K562 (cell line): ENCODE data around the gene E2F1. TPM values are rescaled to one million over a fixed set of nuclear protein-coding genes. Genes with fewer than 3 reads are reported as not detected.

ENCODE experiments used
- ARNT ChIP-seq, 2 experiments: fragments of 450-650 bp; IDR thresholded peaks; 2 replicates each; pipeline ENCODE4 v1.6.1; 2016; ENCODE audit warnings: mild to moderate bottlenecking in 1 of 2
- BHLHE40 ChIP-seq: IDR thresholded peaks from 2 replicates; pipeline ENCODE4 v1.6.1; 2011; ENCODE audit warnings: low read length, improper control_type of control experiment
- CHD4 ChIP-seq: fragments of 200-600 bp; sonication (generic); IDR thresholded peaks from 3 replicates; pipeline ENCODE4 v1.6.1; 2012; ENCODE audit warnings: low read depth, mild to moderate bottlenecking, mixed read lengths, low read length, inconsistent platforms; ENCODE audit not compliant: insufficient read depth, insufficient replicate concordance, poor library complexity, severe bottlenecking
- EP300 ChIP-seq: IDR thresholded peaks from 2 replicates; pipeline ENCODE4 v1.6.1; 2012; ENCODE audit warnings: low read length, improper control_type of control experiment
- GATA2 ChIP-seq: sonication (generic); formaldehyde crosslinking; IDR thresholded peaks from 2 replicates; pipeline ENCODE4 v1.4.0; 2020; ENCODE audit warnings: mild to moderate bottlenecking, missing genetic modification reagents
- GATAD2B ChIP-seq: fragments of 450-650 bp; IDR thresholded peaks from 2 replicates; pipeline ENCODE4 v1.6.1; 2017; ENCODE audit warnings: mild to moderate bottlenecking, borderline replicate concordance
- HDGF ChIP-seq: fragments of 450-650 bp; IDR thresholded peaks from 2 replicates; pipeline ENCODE4 v1.6.1; 2016
- HNRNPH1 ChIP-seq: fragments of 200-400 bp; formaldehyde crosslinking; optimal IDR thresholded peaks from 2 replicates; pipeline ENCODE3; 2017; ENCODE audit warnings: low read depth, mild to moderate bottlenecking, low read length, moderate library complexity
- ILF3 ChIP-seq: fragments of 450-650 bp; IDR thresholded peaks from 2 replicates; pipeline ENCODE4 v1.6.1; 2018; ENCODE audit warnings: antibody characterized with exemption, mild to moderate bottlenecking, moderate library complexity, borderline replicate concordance
- KDM2B ChIP-seq: fragments of 250-450 bp; sonication (Bioruptor Pico); IDR thresholded peaks from 2 replicates; pipeline ENCODE4 v1.8.0; 2021; ENCODE audit warnings: mild to moderate bottlenecking, moderate library complexity
- MAFG ChIP-seq: fragments of 450-650 bp; conservative IDR thresholded peaks from 2 replicates; pipeline ENCODE4 v1.6.1; 2016; ENCODE audit warnings: missing genetic modification characterization, missing compliant biosample characterization
- NCOR1 ChIP-seq: fragments of 450-650 bp; IDR thresholded peaks from 2 replicates; pipeline ENCODE4 v1.6.1; 2016; ENCODE audit warnings: mild to moderate bottlenecking, moderate library complexity
- NFE2 ChIP-seq: IDR thresholded peaks from 2 replicates; pipeline ENCODE4 v1.6.1; 2014; ENCODE audit warnings: antibody characterized with exemption, low read depth
- PML ChIP-seq: IDR thresholded peaks from 2 replicates; pipeline ENCODE4 v1.6.1; 2012; ENCODE audit warnings: low read length, inconsistent platforms
- SMARCA4 ChIP-seq: fragments of 450-650 bp; IDR thresholded peaks from 2 replicates; pipeline ENCODE4 v1.6.1; 2016
- SMARCA5 ChIP-seq: fragments of 450-650 bp; IDR thresholded peaks from 2 replicates; pipeline ENCODE4 v1.6.1; 2016
- SOX6 ChIP-seq: fragments of 450-650 bp; IDR thresholded peaks from 2 replicates; pipeline ENCODE4 v1.6.1; 2014; ENCODE audit warnings: mild to moderate bottlenecking
- SPI1 ChIP-seq: IDR thresholded peaks from 2 replicates; pipeline ENCODE4 v1.6.1; 2011; ENCODE audit warnings: low read depth, low read length, control low read depth, borderline replicate concordance
- ZBTB33 ChIP-seq: sonication (generic); formaldehyde crosslinking; IDR thresholded peaks from 2 replicates; pipeline ENCODE4 v1.8.1; 2023; ENCODE audit warnings: mild to moderate bottlenecking, missing genetic modification reagents
- ZNF324 ChIP-seq: fragments of 250-450 bp; sonication (Bioruptor Pico); IDR thresholded peaks from 2 replicates; pipeline ENCODE4 v1.4.0; 2020; ENCODE audit warnings: mild to moderate bottlenecking
- ZNF347 ChIP-seq: fragments of 450-650 bp; formaldehyde crosslinking; IDR thresholded peaks from 2 replicates; pipeline ENCODE4 v1.4.0; 2020; ENCODE audit warnings: low read depth, mild to moderate bottlenecking, moderate library complexity
- ZNF57 ChIP-seq: fragments of 450-650 bp; formaldehyde crosslinking; IDR thresholded peaks from 2 replicates; pipeline ENCODE4 v1.4.0; 2020; ENCODE audit warnings: mild to moderate bottlenecking, moderate library complexity
- polyA plus RNA-seq, 8 experiments: library from polyadenylated mRNA; depleted of rRNA in 4 of 8; stranded (reverse) in 5 of 8; unstranded in 3 of 8; fragments of >200 nt; fragmentation: Nextera tagmentation in 2 of 8; fragmentation: Illumina TruSeq in 1 of 8; extraction: Ambion mirVana in 2 of 8; extraction: Trizol in 1 of 8; gene quantifications; 2 replicates each; pipeline versions ENCODE4 v1.2.1 to v1.2.3, GENCODE V29; 2011 to 2014; ENCODE audit warnings: inconsistent platforms in 1 of 8, missing spikeins in 1 of 8
- total RNA-seq, 7 experiments: library from RNA; depleted of rRNA in 6 of 7; stranded (reverse); fragments of >200 nt in 6 of 7; fragmentation: Illumina TruSeq in 2 of 7; extraction: Trizol in 2 of 7; gene quantifications; 2 replicates each; pipeline versions ENCODE4 v1.2.1 to v1.2.3, GENCODE V29; 2011 to 2021; ENCODE audit warnings: low replicate concordance in 1 of 7
- TF ChIP-seq, protein P1 (sequence below): fragments of 450-650 bp; IDR thresholded peaks from 2 replicates; pipeline ENCODE4 v1.6.1; 2016
- TF ChIP-seq, protein P2 (sequence below): fragments of 250-450 bp; sonication (Bioruptor Pico); IDR thresholded peaks from 2 replicates; pipeline ENCODE4 v1.4.0; 2020; ENCODE audit warnings: mild to moderate bottlenecking, moderate library complexity

The E2F1 gene
- total and polyA plus RNA-seq, 9 of the 15 experiments (the other 6 are each of a cell fraction or from before 2014, with no cell fraction given) = 0.14 to 30.6 (median 13.1) TPM

- TF ChIP-seq BHLHE40 (0 out of 2 replicates have a peak, but pooled peaks have one; percentile 47), PML (peak; percentile 87), SPI1 (no peak), ILF3 (no peak), SOX6 (peak; percentile 88), ZNF324 (CRISPR knock-in tag) (no peak), NFE2 (peak; percentile 70), KDM2B (CRISPR knock-in tag) (no peak), GATAD2B (peak; percentile 74; the same call in 1 of the 2 replicates), MAFG (peak; percentile 66), HDGF (0 out of 2 replicates have a peak, but pooled peaks have one; percentile 62), SMARCA5 (peak; percentile 90; the same call in 1 of the 2 replicates), ARNT (IDR thresholded peaks at IDR 0.05) (peak in 1 of 2 experiments; percentile 52; a peak in 1 of 4 replicates), CHD4 (peak; percentile 17), EP300 (peak; percentile 95), HNRNPH1 (no peak), GATA2 (peak; percentile 88), ZNF57 (CRISPR knock-in tag) (no peak), NCOR1 (peak; percentile 93), ZBTB33 (CRISPR knock-in tag) (0 out of 2 replicates have a peak, but pooled peaks have one; percentile 24), ZNF347 (CRISPR knock-in tag) (no peak), SMARCA4 (peak; percentile 91)
- TF ChIP-seq, protein P1, sequence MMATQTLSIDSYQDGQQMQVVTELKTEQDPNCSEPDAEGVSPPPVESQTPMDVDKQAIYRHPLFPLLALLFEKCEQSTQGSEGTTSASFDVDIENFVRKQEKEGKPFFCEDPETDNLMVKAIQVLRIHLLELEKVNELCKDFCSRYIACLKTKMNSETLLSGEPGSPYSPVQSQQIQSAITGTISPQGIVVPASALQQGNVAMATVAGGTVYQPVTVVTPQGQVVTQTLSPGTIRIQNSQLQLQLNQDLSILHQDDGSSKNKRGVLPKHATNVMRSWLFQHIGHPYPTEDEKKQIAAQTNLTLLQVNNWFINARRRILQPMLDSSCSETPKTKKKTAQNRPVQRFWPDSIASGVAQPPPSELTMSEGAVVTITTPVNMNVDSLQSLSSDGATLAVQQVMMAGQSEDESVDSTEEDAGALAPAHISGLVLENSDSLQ = 0 out of 2 replicates have a peak, but pooled peaks have one; percentile 18
- TF ChIP-seq, protein P2, sequence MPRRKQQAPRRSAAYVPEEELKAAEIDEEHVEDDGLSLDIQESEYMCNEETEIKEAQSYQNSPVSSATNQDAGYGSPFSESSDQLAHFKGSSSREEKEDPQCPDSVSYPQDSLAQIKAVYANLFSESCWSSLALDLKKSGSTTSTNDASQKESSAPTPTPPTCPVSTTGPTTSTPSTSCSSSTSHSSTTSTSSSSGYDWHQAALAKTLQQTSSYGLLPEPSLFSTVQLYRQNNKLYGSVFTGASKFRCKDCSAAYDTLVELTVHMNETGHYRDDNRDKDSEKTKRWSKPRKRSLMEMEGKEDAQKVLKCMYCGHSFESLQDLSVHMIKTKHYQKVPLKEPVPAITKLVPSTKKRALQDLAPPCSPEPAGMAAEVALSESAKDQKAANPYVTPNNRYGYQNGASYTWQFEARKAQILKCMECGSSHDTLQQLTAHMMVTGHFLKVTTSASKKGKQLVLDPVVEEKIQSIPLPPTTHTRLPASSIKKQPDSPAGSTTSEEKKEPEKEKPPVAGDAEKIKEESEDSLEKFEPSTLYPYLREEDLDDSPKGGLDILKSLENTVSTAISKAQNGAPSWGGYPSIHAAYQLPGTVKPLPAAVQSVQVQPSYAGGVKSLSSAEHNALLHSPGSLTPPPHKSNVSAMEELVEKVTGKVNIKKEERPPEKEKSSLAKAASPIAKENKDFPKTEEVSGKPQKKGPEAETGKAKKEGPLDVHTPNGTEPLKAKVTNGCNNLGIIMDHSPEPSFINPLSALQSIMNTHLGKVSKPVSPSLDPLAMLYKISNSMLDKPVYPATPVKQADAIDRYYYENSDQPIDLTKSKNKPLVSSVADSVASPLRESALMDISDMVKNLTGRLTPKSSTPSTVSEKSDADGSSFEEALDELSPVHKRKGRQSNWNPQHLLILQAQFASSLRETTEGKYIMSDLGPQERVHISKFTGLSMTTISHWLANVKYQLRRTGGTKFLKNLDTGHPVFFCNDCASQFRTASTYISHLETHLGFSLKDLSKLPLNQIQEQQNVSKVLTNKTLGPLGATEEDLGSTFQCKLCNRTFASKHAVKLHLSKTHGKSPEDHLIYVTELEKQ (CRISPR knock-in tag) = no peak
Measured at GRCh38 chr20:33688938-33689424, 2.8 kb upstream of the E2F1 start (continued).
